ENCODE measurements around the gene PPP2R2D.

DNA sequence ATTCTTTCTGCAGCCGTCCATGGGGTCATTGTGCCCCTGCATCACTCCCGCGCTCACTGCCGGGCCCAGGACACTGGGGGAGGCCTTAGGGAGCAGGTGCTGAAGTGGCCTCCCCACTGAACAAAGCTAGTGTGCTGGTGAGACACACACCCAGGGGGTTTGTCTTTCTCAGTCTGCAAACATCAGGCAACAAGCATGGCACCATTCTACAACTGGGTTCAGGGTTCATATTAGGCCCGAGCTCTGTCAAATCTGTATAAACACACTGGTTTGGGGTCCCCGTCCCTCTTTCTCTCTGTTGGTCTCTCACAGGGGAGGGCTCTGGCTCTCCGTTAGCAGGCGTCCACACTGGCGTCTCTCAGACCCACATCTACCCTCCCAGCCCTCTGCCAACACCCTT is 11.1 kb upstream of the PPP2R2D start:
- TF ChIP-seq CTCF (IDR thresholded peaks at IDR 0.05) (no peak), POLR2AphosphoS5 (IDR thresholded peaks at IDR 0.05; ENCODE audit: low read depth, low read length) (no peak), REST (IDR thresholded peaks at IDR 0.05; ENCODE audit: insufficient read depth in 1 of 2, low read depth in 2 of 2, low read length in 1 of 2) (no peak), SIN3A (IDR thresholded peaks at IDR 0.05; ENCODE audit: borderline replicate concordance, insufficient read depth, low read depth, low read length) (no peak), TCF7L2 (IDR thresholded peaks at IDR 0.05; ENCODE audit: low read depth, low read length) (no peak)
